SH-SY5Y (cell line): Measurements from ENCODE around the gene LRIT2.

Source experiments
- GATA2 ChIP-seq: IDR thresholded peaks from 2 replicates; pipeline ENCODE4 v1.6.1; 2011; ENCODE audit warnings: mild to moderate bottlenecking, low read depth, low read length
- GATA3 ChIP-seq: IDR thresholded peaks from 2 replicates; pipeline ENCODE4 v1.6.1; 2011; ENCODE audit warnings: low read depth, mild to moderate bottlenecking, low read length, moderate library complexity

DNA sequence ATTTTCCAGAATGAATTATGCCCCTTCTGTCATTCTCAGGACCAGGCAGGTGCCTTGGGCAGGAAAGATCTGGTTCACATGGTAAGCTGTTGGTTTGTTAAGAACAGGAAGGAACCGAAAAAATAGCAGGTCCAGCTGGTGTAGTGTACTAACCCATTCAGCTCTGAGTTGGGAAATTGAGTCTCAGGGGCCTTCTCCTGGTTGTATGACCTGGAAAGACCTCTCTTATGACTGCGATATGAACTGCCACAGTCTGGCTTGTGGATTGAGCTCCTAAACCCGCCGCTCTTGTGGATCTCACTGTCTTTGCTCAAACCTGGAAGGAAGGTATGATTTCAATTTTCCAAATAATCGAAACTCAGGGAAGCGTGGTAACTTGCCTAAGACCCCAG lies 11.5 kb upstream of the LRIT2 start:
- TF ChIP-seq GATA3 = no peak
- TF ChIP-seq GATA2 = no peak
